ENCODE measurements around the gene UGGT2.

DNA sequence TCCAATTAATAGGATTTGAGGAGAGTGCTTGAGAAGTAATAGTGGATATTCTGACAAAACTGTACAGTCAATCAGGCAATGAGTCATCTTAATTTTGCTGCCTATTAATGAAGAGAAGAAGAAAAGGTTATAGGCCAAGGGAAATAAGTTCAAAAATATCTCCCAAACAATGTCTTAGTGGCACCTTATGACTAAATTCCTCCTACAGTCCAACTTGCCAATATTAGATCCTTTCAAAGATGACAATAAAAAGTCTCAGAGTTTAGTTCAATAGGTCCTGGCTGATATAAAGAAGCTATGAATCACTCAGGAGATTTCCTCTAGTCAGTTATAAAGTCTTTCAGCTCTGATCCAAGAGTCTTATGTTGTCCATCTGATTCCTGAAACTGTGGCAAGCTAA, 27.9 kb downstream of the UGGT2 start:
- TF ChIP-seq, protein P1, sequence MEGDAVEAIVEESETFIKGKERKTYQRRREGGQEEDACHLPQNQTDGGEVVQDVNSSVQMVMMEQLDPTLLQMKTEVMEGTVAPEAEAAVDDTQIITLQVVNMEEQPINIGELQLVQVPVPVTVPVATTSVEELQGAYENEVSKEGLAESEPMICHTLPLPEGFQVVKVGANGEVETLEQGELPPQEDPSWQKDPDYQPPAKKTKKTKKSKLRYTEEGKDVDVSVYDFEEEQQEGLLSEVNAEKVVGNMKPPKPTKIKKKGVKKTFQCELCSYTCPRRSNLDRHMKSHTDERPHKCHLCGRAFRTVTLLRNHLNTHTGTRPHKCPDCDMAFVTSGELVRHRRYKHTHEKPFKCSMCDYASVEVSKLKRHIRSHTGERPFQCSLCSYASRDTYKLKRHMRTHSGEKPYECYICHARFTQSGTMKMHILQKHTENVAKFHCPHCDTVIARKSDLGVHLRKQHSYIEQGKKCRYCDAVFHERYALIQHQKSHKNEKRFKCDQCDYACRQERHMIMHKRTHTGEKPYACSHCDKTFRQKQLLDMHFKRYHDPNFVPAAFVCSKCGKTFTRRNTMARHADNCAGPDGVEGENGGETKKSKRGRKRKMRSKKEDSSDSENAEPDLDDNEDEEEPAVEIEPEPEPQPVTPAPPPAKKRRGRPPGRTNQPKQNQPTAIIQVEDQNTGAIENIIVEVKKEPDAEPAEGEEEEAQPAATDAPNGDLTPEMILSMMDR (IDR thresholded peaks at IDR 0.05 in 8 of 11, conservative IDR thresholded peaks at IDR 0.05 in 3 of 11) = no peak
- no peak for TF ChIP-seq POLR2AphosphoS5 (IDR thresholded peaks at IDR 0.05)
